Kidney tubule cell (primary cell): Measurements from ENCODE around the gene SUGT1.
"Not testable (repeated sequence)": the region's sequence is repeated elsewhere in the genome, so short reads cannot be mapped to it uniquely, and the experiment has no call there.

Experiments used
- DNase-seq: peaks from one replicate; pipeline ENCODE4 v3.0.0-alpha.2; 2018; ENCODE audit warnings: low spot score

Gene SUGT1

DNA sequence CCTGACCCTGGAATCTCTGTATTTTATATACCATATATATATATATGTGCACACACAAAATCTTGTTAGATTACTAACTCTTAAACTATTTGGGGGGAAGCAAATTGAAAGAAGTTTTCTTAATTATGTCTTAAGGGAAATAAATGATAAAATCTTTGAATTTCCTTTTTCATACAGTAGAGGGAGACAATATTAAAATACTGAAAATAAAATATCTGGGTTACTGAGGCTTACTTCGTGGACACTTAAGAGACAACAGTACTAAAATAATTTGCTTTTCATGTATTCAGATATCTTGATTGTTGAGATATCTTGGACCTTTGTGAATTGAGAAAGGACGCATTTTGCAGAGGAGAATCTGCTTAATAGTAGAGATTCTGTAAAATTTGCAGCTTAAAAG is 17.0 kb downstream of the SUGT1 start:
- DNase-seq, result no peak

DNA sequence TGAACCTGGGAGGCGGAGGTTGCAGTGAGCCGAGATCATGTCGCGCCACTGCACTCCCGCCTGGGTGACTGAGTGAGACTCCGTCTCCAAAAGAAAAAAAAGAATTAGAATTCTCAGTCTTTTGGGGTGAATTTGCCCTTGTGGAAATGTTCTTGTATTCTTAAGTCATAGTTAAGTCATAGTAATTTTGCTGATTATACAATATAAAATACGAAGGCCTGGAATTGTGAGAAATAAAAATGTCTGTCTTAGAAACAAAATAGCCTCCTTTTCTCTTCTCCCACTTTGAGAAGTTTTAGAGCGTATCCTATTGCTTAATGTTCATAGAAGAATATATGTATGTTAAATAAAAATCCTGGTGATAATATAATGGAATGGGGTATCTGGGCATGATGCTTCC is 18.1 kb downstream of the SUGT1 start:
- no peak for DNase-seq

DNA sequence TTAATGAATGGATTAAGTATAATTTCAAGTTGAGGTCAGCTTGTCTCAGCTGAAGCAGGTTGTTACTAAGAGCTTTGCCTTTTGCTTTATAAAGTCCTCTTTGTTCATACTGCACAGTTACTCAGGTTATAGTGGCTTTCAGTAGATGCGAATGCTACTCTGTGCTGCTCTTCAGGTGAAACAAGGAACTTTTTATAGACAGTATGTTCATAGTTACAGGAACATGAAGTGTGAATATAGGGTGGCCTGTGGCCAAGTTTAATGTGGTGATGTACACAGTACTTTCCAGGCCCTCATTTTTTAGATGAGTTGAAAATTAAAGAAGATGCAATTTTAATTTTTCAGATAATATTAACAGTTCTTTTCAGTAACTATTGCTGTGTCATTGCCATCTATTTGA is 20.8 kb downstream of the SUGT1 start:
- no peak for DNase-seq

DNA sequence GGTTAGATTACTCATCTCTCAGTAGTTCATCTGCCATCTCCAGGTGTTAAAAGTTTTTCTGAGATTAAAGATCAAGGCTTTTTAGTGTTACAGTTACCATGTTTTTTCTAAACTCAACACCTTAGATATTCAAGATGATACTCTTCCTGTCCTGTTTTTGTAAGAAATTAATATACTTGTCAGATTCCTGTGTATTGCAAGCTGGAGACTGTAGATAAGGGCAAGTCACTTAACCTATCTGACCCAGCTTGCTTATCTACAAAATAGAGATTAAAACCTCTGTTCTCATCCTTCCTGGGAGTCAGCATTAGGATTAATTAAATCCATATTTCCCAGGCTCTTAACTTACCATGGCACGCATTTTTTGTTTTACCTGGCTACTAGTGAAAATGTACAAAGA is 25.2 kb downstream of the SUGT1 start:
- DNase-seq, result no peak

DNA sequence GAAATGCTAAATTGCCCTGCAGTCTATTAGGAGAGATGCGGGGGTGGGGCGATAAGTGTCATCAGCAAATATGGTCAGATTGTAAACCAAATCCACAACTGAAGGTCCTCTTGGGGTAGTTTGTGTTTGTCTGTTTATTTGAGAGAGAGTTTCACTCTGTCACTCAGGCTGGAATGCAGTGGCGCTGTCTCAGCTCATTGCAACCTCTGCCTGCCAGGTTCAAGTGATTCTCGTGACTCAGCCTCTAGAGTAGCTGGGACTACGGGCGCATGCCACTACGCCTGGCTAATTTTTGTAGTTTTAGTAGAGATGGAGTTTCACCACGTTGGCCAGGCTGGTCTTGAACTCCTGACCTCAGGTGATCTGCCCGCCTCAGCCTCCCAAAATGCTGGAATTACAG is 33.2 kb downstream of the SUGT1 start:
- DNase-seq, result peak; percentile 74

DNA sequence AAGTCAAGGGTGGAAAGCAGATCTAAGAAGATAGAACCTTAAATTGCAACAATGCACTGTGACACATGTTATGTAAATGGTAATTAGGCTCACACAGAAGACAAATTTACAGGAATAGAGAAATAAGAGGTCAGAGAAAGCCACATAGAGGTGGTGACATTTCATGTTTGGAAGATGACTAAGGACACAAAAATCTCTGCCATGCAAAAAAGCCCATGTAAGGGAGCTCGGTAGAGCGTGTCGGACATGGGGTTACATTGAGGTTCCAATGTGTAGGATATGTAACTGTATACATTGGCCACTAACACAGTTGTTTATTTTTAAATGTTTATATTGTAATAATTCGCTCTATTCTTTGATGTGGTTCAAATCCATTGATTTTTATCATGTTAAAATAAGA is 33.7 kb downstream of the SUGT1 start:
- DNase-seq, result peak; percentile 62

DNA sequence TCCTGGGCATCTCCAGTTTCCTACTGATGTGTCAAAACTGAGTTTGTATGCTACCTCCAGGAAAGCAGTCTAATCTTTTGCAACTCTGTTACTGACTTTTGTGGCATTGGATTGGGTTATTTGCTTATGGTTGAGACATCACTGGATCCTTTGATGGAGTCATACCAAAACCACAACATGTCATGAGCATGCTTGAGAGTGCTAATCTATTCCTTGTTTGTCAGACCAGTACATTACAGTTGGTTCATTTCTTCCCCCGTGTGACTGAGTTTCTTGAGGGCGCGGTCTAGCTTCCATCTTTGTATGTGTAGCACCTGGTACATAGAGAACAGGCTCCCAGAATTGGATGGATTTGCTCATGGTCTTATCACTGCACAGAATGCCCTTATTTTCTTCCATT is 43.2 kb downstream of the SUGT1 start:
- DNase-seq, result peak; percentile 29

DNA sequence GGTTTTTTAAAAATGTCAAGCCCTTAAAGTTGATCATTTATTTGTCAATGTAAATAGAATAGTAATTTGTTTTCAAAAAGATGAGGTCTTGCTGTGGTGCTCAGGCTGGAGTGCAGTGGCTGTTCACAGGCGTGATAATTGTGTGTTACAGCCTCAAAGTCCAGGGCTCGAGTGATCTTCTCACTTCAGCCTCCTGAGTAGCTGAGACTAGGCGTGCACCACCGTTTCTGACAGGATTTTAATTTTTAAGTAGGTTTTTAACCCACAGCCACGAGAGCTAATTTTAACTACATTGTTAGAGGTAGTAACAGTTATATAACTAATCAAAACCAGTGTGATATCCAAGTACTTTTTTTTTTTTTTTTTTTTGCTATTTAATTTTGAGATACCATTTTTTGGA is 43.9 kb downstream of the SUGT1 start:
- DNase-seq, result no peak

DNA sequence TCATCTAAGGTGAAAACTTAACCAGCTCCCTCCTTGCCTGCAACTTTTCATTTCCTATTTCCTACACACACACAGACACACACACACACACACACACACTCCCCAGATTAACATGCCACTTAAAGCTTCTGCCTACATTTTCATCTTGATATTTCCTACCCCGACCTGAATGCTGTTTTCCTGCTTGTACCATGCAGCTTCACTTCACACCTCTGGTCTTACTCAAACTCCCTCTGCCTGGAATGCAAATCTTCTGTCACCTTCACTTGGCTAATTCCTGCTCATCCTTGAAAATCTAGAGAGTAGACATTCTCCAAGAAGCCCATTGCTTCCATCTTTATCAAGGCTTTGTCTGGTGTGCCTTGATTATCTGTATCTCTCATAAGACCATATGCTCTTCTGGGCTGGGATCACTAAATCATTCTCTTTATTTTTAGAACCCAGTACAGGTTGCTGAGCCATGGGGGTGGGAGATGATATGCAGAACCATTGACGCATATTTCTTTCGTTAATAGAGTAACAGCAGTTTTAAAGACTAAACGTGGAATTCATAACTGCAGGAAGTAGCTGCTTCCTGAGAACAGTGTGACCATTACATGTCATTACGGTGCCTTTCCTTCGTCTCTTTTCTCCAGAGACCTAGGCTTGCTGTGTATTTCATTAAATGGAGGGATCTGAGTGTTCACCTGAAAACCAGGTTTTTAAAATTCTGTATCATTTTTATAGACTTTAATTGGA is 49.3 kb downstream of the SUGT1 start:
- no peak for DNase-seq

DNA sequence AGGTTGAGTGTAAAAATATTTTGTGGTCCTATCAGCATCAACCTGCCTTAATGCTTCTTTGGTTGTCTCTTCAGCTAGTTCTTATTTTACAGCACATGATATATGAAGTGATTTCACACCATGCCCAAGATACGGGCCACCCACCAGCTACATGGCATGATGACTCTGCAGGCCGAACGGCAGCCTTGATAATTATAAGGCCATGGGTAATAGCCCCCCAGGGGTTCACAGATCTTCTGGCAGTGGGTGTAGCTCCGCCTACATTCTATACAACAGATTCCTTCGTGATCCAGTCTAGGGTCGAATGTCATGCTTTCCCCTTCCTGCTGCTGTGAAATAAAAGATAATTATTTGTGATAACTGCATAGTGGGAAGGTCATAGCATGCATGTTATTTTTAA is 50.8 kb downstream of the SUGT1 start:
- DNase-seq, result no peak

DNA sequence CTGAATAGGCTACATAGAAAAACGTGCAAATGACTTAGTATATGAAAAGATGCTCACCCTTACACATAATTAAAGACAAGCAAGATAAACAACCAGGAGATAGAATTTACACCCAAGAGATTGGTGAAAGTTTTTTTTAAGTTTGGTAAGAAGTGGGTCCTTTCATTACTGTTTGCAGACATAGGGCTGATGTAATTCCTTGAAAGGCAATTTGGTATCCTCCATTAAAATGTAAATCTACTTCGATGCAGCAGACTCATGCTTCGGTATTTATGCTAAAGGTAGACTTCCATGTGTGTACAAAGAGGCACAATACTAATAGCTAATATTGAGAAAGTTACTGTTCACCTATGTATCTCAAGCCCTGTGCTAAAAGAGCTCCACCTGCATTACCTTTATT is 53.4 kb downstream of the SUGT1 start:
- no peak for DNase-seq

DNA sequence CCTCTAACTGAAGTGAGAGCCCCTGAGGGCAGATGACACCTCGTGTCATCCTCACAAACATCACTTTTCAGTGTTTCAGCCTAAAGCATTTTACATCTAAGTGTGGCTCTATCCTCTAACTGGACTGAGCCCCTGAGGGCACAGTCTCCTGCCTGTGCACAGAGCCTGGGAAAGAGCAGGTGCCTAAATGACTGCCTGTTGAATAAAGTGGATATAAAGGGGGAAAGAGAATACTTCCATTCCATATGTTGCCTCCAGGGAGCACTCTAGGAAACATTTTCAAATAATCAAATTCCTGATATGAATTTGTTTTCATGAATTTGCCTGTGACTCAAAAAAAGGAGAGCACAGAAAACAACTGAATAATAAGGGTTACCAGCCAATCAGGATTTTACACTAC is 54.7 kb downstream of the SUGT1 start:
- DNase-seq, result peak; percentile 8

DNA sequence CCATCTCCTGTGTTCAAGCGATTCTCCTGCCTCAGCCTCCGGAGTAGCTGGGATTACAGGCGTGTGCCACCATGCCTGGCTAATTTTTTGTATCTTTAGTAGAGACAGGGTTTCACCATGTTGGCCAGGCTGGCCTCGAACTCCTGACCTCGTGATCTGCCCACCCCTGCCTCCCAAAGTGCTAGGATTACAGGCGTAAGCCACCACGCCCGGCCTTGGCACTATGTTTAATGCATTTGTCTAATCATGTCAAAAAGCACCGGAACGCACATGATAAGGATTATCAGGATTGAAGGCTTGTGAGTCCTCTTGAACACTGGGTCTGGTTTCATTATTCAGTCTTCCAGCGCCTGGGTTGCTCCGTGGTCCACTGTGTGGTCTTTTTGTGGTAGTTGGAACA is 55.6 kb downstream of the SUGT1 start:
- not testable (repeated sequence) for DNase-seq

DNA sequence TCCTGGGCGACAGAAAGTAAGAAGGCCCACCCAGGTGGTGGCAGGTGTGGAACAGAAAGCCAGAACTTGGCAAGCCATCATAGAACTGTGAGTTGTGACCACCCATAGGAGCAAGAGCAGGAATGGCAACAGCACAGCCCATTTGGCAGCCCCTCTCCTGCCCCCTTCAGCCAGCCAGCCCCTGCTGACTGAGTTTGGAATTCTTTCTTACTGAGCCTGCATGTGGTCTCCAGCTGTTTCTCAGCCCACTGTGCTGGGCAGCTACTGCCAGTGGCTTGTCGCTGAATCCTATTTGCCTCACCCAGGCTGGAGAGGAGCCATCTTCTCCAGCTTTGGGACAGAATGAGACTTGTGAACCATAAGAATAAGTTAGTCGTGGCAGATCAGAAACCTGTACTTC is 58.6 kb downstream of the SUGT1 start:
- DNase-seq, result no peak

DNA sequence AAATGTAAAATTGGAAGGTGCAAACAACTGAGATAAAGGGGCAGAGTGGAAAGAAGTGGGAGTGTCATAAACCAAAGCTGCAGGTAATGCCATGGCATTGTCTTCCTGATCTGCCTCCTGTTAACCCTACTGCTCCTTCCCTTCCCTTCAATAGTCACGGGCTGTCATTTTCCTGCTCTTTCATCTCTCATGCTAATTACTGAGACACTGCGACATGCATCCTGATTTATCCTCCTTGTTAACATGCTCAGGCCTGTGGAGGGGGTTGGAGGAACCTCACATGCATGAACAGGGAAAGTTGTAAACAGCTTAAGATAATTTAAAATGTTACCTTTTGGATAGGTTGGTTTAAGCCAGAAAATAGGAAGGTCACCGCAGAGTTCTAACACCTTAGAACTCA is 59.7 kb downstream of the SUGT1 start:
- DNase-seq, result no peak

DNA sequence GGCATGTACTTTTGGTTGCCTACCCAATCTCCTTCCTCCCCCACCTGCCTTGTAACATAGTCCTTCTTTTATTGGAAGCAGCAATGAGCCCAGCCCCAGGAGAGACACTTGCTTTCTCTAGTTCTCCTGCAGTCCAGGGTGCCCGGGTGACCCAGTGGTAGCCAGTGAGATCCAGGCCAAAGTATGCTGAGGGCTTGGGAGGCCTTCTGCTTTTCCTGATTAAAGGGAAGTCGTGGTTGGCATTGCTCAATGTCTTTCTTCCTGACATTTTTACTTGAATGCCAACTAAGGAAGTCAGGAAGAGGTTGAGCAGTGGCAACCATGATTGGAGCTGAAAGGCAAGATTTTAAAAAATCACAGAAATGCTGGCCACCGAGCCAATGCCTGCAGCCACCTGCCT is 61.3 kb downstream of the SUGT1 start:
- peak; percentile 33 for DNase-seq

DNA sequence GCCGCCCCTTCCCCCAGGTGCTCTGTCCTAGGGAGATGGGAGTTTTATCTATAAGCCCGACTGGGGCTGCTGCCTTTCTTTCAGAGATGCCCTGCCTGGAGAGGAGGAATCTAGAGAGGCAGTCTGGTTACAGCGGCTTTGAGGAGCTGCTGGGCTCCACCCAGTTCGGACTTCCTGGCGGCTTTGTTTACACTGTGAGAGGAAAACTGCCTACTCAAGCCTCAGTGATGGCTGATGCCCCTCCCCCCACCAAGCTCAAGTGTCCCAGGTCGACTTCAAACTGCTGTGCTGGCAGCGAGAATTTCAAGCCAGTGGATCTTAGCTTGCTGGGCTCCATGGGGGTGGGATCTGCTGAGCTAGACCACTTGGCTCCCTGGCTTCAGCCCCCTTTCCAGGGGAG is 68.3 kb downstream of the SUGT1 start:
- DNase-seq, result not testable (repeated sequence)

DNA sequence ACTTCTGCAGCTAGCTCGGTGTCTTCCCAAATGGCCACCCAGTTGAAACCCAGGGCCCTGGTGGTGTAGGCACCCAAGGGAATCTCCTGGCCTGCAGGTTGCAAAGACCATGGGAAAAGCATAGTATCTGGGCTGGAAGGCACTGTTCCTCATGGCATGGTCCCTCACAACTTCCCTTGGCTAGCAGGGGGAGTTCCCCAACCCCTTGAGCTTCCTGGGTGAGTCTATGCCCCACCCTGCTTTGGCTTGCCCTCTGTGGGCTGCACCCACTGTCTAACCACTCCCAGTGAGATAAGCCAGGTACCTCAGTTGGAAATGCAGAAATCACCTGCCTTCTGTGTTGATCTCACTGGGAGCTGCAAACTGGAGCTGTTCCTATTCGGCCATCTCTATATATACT is 68.7 kb downstream of the SUGT1 start:
- DNase-seq, result not testable (repeated sequence)

DNA sequence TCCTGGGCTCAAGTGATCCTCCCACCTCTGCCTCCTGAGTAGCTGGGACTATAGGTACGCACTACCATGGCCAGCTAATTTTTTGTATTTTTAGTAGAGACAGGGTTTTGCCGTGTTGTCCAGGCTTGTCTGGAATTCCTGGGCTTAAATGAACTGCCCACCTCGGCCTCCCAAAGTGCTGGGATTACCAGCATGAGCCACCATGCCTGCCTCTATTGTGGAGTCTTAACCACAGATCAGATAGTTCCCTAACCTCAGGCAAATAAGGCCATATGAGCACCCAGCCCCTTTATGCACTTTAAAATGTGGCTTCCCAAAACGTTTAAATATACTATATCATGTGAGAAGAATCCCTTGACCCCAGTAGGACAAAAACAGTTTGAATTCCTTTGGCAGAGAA is 70.5 kb downstream of the SUGT1 start:
- no peak for DNase-seq

DNA sequence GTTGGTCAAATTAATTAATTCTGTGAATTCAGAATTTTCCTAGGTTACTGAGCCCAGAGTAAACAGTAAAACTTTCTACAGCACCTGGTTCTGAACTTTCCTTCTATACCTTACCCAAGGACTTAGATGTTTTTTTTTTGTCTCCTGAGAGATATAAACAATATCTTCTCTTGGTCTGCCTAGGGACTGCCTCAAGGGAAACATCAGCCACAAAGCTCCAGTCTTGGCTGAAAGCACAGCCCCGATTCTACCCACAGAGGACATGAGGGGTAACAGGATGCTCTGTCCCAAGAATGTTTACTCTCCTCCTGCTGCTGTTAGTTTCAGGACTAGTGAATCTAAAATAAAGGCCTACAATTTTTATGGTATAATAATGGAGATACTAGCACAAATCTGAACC is 72.7 kb downstream of the SUGT1 start:
- DNase-seq, result no peak

DNA sequence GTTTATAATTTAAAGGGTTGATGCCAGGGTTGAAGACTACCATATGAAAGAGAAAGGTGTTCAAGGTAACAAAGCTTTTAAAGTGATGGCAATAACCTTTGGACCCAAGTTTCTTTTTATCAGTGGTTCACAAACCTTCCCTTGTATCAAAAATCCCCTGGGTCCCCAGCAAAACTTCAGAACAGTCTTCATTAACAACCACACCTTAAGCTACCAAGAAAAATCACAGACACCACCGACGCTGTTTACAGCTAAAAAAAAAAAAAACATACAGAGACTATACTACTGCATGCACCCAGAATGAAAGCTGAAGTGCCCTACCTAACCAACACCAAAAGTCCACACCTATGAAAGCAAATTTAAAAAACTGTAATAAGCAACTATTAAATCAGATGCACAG is 73.6 kb downstream of the SUGT1 start:
- no peak for DNase-seq

DNA sequence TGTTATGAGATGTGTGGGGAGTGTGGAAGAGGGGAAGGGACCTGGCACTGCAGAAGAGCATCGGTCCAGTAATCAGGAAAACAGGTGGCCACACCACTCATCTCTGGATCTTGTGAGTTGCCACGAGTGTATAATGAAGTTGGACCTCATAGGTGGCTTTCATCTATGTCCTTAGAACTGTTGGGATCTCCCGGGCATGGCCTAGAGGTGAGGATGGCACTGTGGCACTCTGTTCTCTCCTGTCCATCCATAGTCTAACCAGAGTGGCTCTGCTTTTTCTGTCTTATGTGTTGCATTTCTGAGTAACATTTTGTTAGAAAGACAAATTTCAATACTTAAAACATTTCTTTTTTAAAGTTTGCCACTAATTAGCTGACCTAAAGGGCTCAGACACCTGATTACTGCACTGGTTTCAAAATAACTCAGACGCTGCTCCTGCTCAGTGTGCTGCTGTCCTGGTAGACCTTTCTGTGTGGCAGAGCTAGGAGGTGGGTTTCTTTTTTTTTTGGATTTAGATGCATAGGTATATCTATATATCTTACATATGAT is 81.5 kb downstream of the SUGT1 start:
- no peak for DNase-seq

DNA sequence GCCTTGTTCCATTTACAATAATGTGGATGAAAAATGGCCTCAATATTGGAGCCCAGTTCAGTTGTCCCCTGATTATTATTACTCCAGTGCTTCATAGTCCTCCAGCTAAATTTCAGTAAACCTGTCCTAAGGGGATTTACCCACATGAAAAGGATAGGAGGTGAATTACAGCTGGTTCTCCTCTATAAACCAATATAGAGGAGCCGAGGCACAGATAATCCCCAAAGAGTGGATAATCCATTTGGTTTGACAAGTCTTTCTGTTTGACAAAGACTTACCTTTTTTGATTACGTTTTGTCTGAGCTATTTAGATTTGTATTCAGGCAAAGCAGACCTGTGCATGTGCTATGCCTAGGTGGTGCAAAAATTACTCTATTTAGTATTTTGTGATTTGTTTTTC is 84.3 kb downstream of the SUGT1 start:
- DNase-seq, result no peak

DNA sequence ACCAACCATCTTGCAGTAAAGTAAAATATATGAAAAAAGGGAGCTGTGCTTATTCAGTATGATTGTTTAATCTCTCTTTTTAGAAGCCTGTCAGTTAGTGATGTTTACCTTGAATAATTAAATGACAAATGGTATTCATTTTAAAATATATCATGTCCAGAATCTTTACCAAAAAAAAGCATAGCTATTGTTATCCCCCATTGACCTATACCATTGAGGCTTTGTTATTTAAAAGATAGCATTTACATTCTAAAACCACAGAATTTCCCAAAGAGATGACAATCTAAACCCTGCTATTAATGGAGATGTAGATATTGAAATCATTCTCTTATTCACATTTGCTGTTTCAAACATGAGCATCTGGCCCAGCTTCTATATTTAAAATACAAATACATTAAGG is 84.8 kb downstream of the SUGT1 start:
- no peak for DNase-seq
